Measurements from ENCODE around the gene NELL1.

The NELL1 gene

DNA sequence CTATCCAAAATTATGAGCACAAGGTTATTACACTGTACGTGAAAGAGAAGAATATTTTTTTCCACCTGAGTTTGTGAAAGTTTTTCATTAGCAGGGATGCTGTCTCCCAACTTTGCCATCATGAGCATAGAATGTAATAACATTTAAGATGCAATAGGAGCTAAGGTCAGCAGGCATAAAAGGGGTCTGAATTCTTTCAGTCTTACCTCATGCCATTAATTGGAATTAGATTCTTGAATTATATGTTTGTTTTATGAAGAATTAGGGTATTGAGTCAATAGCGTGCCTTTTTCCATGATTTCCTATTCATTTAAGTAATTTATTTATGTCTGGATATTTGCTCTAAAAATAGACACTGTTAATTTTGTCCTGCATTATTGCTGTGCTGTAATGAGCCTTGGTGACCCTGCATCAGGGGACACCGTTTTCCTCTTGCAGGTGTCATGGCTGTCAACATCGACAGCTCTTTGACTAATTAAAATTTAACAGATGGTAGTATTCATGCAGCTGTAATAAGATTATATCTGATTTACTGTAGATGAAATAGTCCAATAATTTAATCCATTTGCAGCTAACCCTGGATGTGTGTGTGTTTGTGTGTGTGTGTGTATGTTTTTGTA, 637.5 kb downstream of the NELL1 start:
- no peak overlapping the region for H3K9ac ChIP-seq (ENCODE audit: insufficient read length)
- H3K27ac ChIP-seq: no peak overlapping the region
- no peak for DNase-seq (ENCODE audit: low read depth, low spot score)
- H3K4me3 ChIP-seq: no peak overlapping the region
- TF ChIP-seq EZH2 (IDR thresholded peaks at IDR 0.05) (no peak), FOXP2 (optimal IDR thresholded peaks at IDR 0.05; ENCODE audit: control extremely low read depth, extremely low read length, insufficient read depth) (no peak), POLR2AphosphoS5 (IDR thresholded peaks at IDR 0.05; ENCODE audit: borderline replicate concordance, low read depth, low read length) (no peak)
- H3K36me3 ChIP-seq (ENCODE audit: insufficient read depth, low read length): no peaks in the 10 kb centered on the region
- H3K9me3 ChIP-seq (ENCODE audit: low read depth, low read length): no peaks in the 10 kb centered on the region

DNA sequence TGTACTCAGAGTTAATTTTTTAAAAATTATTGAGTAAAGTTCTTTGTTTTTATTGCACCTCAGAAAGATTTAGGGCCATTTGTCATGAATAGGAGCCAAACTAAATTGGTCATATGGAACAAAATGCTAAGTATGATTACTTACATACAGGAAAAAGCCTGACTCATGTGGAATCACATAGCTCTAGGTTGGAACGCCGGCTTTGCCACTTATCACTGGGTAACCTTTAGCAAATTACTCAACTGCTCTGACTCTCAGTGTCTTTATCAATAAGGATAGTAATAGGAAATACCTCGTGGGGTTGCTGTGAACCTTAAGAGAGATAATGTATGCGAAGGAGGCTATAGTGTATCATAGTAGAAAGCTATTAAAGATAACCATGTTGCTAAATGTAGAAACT, 638.5 kb downstream of the NELL1 start:
- Histone ChIP-seq H3K27ac (no peak overlapping the region), H3K36me3 (ENCODE audit: insufficient read depth, low read length) (no peaks in the 10 kb centered on the region), H3K9me3 (ENCODE audit: low read depth, low read length) (no peaks in the 10 kb centered on the region), H3K4me3 (no peak overlapping the region), H3K9ac (ENCODE audit: insufficient read length) (no peak overlapping the region)
- TF ChIP-seq EZH2 (IDR thresholded peaks at IDR 0.05) (no peak), POLR2AphosphoS5 (IDR thresholded peaks at IDR 0.05; ENCODE audit: borderline replicate concordance, low read depth, low read length) (no peak), FOXP2 (optimal IDR thresholded peaks at IDR 0.05; ENCODE audit: control extremely low read depth, extremely low read length, insufficient read depth) (no peak)
- DNase-seq (ENCODE audit: low read depth, low spot score): no peak

DNA sequence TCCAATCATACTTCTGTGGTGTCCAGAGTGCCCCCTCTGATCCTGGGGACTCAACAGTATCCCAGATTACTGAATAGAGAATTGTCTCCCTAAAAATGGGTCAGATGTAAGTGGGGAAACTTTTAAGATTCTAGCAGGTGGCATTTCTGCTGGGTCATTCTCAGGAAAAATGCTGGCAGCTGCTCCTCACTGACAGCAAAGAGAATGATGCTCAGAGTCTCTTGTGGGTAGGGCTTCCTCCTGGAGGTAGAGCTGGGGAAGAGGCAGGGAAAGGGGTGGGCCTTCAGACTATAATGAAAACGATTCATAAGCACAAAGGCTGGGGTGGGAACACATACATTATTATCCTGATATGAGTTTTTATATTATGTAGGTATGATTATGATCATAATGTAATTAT, 647.2 kb downstream of the NELL1 start:
- no peaks in the 10 kb centered on the region for H3K9me3 ChIP-seq (ENCODE audit: low read depth, low read length)
- H3K4me3 ChIP-seq: no peak overlapping the region
- H3K27ac ChIP-seq: no peak overlapping the region
- DNase-seq (ENCODE audit: low read depth, low spot score): no peak
- H3K9ac ChIP-seq (ENCODE audit: insufficient read length): no peak overlapping the region
- H3K36me3 ChIP-seq (ENCODE audit: insufficient read depth, low read length): no peaks in the 10 kb centered on the region
- TF ChIP-seq POLR2AphosphoS5 (IDR thresholded peaks at IDR 0.05; ENCODE audit: borderline replicate concordance, low read depth, low read length) (no peak), EZH2 (IDR thresholded peaks at IDR 0.05) (no peak), FOXP2 (optimal IDR thresholded peaks at IDR 0.05; ENCODE audit: control extremely low read depth, extremely low read length, insufficient read depth) (no peak)

DNA sequence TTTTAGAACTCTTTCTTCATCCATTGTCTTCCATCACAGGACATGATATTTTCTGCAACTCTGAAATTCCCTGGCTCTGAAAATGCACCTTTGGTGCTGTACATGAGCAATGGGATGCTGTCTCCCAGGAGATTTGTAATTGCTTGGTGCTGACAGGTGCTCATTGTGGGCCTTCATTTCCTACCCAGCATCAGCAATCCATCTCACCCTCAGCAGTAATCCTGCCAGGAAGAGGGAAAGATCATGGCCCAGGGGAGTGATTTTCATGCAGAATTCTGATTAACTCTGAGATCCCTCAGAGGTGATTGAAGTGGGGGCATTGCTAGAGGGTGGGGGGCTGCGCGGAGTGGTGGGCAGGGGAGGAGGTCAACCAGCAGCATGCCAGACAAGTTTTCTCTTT, 651.7 kb downstream of the NELL1 start:
- no peaks in the 10 kb centered on the region for H3K9me3 ChIP-seq (ENCODE audit: low read depth, low read length)
- H3K36me3 ChIP-seq (ENCODE audit: insufficient read depth, low read length): no peaks in the 10 kb centered on the region
- no peak overlapping the region for H3K9ac ChIP-seq (ENCODE audit: insufficient read length)
- no peak for DNase-seq (ENCODE audit: low read depth, low spot score)
- H3K27ac ChIP-seq: no peak overlapping the region
- no peak for TF ChIP-seq FOXP2 (optimal IDR thresholded peaks at IDR 0.05; ENCODE audit: control extremely low read depth, extremely low read length, insufficient read depth)
- no peak for TF ChIP-seq EZH2 (IDR thresholded peaks at IDR 0.05)
- no peak for TF ChIP-seq POLR2AphosphoS5 (IDR thresholded peaks at IDR 0.05; ENCODE audit: borderline replicate concordance, low read depth, low read length)
- no peak overlapping the region for H3K4me3 ChIP-seq

DNA sequence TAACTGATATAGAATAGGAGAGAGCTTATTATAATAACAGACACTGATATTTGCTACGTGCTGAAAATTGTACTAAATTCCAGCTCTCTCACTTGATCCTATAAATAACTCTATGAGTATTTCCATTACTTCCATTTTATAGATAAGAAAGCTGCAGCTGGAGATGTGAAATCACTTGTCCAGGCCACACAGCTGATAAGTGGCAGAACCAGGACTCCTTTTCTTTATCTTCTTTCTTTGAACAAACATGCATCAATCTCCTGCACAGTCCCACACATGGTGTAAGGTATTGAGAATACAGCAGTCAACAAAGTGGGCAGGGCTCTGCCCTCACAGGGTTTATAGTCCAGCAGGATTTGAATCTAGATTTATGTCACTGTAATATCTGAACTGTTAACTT, 652.1 kb downstream of the NELL1 start:
- H3K9ac ChIP-seq (ENCODE audit: insufficient read length): no peak overlapping the region
- no peaks in the 10 kb centered on the region for H3K9me3 ChIP-seq (ENCODE audit: low read depth, low read length)
- no peak overlapping the region for H3K27ac ChIP-seq
- no peak for TF ChIP-seq POLR2AphosphoS5 (IDR thresholded peaks at IDR 0.05; ENCODE audit: borderline replicate concordance, low read depth, low read length)
- no peak for TF ChIP-seq EZH2 (IDR thresholded peaks at IDR 0.05)
- TF ChIP-seq FOXP2 (optimal IDR thresholded peaks at IDR 0.05; ENCODE audit: control extremely low read depth, extremely low read length, insufficient read depth): no peak
- H3K4me3 ChIP-seq: no peak overlapping the region
- DNase-seq (ENCODE audit: low read depth, low spot score): no peak
- no peaks in the 10 kb centered on the region for H3K36me3 ChIP-seq (ENCODE audit: insufficient read depth, low read length)

DNA sequence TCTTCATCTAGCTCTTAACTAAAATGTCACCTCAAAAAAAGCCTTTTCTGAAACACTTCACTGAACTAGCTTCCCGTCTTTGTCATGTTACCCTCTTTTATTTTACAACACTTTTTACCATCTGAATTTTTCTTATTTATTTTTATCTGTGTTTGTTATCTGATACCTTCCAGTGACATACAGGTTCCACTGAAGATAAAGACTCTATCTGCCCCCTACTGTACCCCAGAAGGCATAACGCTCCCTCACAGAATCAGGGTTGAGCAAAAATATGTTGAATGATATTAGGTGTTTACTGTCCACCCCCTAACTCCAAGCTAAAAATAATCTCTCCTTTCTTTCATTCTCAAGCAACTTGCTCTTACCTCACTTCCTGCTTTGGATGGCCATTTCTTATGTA, 654.2 kb downstream of the NELL1 start:
- H3K9ac ChIP-seq (ENCODE audit: insufficient read length): no peak overlapping the region
- no peak for DNase-seq (ENCODE audit: low read depth, low spot score)

DNA sequence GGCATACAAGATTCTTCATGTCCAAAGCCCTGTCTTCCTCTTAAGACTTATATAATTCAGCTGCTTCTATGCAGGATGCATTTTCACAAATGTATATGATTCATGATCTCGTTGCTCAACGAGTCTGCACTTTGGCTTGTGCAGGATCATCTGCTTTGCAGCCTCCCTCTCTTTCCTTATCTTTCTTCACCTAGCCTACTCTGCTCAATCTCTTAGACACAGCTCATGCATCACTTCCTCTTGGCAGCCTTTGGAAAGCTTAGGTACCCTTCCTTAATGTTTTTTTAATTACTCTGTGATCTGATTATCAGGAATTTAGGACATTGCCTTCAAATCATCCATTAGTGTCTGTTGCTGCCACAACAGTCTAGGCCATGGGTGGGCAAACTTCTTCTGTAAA, 673.8 kb downstream of the NELL1 start:
- no peak overlapping the region for H3K27ac ChIP-seq
- no peaks in the 10 kb centered on the region for H3K36me3 ChIP-seq (ENCODE audit: insufficient read depth, low read length)
- TF ChIP-seq POLR2AphosphoS5 (IDR thresholded peaks at IDR 0.05; ENCODE audit: borderline replicate concordance, low read depth, low read length): no peak
- no peak for TF ChIP-seq EZH2 (IDR thresholded peaks at IDR 0.05)
- no peak for TF ChIP-seq FOXP2 (optimal IDR thresholded peaks at IDR 0.05; ENCODE audit: control extremely low read depth, extremely low read length, insufficient read depth)
- no peak overlapping the region for H3K9ac ChIP-seq (ENCODE audit: insufficient read length)
- no peak for DNase-seq (ENCODE audit: low read depth, low spot score)
- H3K9me3 ChIP-seq (ENCODE audit: low read depth, low read length): no peaks in the 10 kb centered on the region
- no peak overlapping the region for H3K4me3 ChIP-seq

More for the DNA sequence above, 654.2 kb downstream of the NELL1 start:
- no peak overlapping the region for H3K4me3 ChIP-seq
- no peaks in the 10 kb centered on the region for H3K36me3 ChIP-seq (ENCODE audit: insufficient read depth, low read length)
- H3K9me3 ChIP-seq (ENCODE audit: low read depth, low read length): no peaks in the 10 kb centered on the region
- no peak for TF ChIP-seq EZH2 (IDR thresholded peaks at IDR 0.05)
- no peak for TF ChIP-seq POLR2AphosphoS5 (IDR thresholded peaks at IDR 0.05; ENCODE audit: borderline replicate concordance, low read depth, low read length)
- no peak for TF ChIP-seq FOXP2 (optimal IDR thresholded peaks at IDR 0.05; ENCODE audit: control extremely low read depth, extremely low read length, insufficient read depth)
- no peak overlapping the region for H3K27ac ChIP-seq

DNA sequence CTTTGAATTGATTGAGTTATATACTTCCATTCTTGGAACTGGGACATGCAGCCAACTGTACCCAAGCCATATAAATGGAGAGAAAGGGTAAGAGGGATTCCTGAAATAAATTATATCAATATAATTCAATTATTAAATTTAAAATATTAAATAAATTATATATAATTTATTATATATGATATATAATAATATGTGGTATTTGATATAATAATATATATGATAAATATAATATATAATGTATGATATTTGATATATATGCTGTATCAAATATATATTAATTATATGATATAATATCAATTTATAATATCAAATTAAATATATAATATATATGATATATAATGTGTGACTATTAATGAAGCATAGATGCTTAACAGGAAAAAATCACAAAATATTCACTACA, 677.0 kb downstream of the NELL1 start:
- no peak for DNase-seq (ENCODE audit: low read depth, low spot score)
- no peak overlapping the region for H3K9ac ChIP-seq (ENCODE audit: insufficient read length)
- H3K4me3 ChIP-seq: no peak overlapping the region
- H3K27ac ChIP-seq: no peak overlapping the region
- no peaks in the 10 kb centered on the region for H3K36me3 ChIP-seq (ENCODE audit: insufficient read depth, low read length)
- H3K9me3 ChIP-seq (ENCODE audit: low read depth, low read length): no peaks in the 10 kb centered on the region
- TF ChIP-seq FOXP2 (optimal IDR thresholded peaks at IDR 0.05; ENCODE audit: control extremely low read depth, extremely low read length, insufficient read depth): no peak
- TF ChIP-seq POLR2AphosphoS5 (IDR thresholded peaks at IDR 0.05; ENCODE audit: borderline replicate concordance, low read depth, low read length): no peak
- TF ChIP-seq EZH2 (IDR thresholded peaks at IDR 0.05): no peak

DNA sequence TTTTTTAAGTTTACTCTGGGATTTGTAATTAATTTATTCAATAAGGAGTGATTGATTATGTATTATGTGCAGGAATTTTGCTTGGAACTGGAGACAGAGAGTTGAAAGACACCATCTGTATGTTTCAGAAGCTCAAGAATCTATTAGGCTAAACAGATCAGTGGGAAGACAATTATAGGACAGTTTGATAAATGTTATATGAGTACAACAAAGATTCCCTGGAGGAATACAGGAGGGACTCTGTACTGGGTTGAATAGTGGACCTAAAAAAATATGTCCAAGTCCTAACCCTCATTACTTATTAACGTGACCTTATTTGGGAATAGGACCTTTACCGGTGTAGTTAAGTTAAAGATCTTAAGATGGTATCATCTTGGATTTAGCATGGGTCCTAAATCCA, 681.2 kb downstream of the NELL1 start:
- no peak for TF ChIP-seq FOXP2 (optimal IDR thresholded peaks at IDR 0.05; ENCODE audit: control extremely low read depth, extremely low read length, insufficient read depth)
- no peak for TF ChIP-seq POLR2AphosphoS5 (IDR thresholded peaks at IDR 0.05; ENCODE audit: borderline replicate concordance, low read depth, low read length)
- no peak for TF ChIP-seq EZH2 (IDR thresholded peaks at IDR 0.05)
- Histone ChIP-seq H3K9ac (ENCODE audit: insufficient read length) (no peak overlapping the region), H3K9me3 (ENCODE audit: low read depth, low read length) (no peaks in the 10 kb centered on the region), H3K4me3 (no peak overlapping the region), H3K27ac (no peak overlapping the region), H3K36me3 (ENCODE audit: insufficient read depth, low read length) (no peaks in the 10 kb centered on the region)
- DNase-seq (ENCODE audit: low read depth, low spot score): no peak

All from SK-N-MC (cell line).